NCI-H2029 treated with DMSO at 0.1 percent for 48 hours (cell line): ENCODE data around the gene NF2.
"Not testable (repeated sequence)": the region's sequence is repeated elsewhere in the genome, so short reads cannot be mapped to it uniquely, and the experiment has no call there.

ENCODE experiments used
- DNase-seq: peaks from one replicate; lab custom pipeline; 2025; lab: John Stamatoyannopoulos, UW

Gene NF2

GRCh38 chr22:29603358-29604075 is at the start of gene NF2:
Gene NF2 (plus strand): TSS chr22:29603633. CDS start chr22:29603999, 366 bp downstream.
- DNase-seq = peak; percentile 83

GRCh38 chr22:29555065-29555644 is 48.3 kb upstream of the NF2 start:
- DNase-seq = no peak

- no peak for DNase-seq
These were observed 44.4 kb upstream of the NF2 start for GRCh38 chr22:29559030-29559429.

GRCh38 chr22:29559853-29560252 is 43.6 kb upstream of the NF2 start:
- DNase-seq = no peak

GRCh38 chr22:29563652-29564460 is 39.6 kb upstream of the NF2 start:
- no peak for DNase-seq

- DNase-seq = not testable (repeated sequence)
These were observed 36.9 kb upstream of the NF2 start for GRCh38 chr22:29566513-29566912.

GRCh38 chr22:29567338-29567737 is 36.1 kb upstream of the NF2 start:
- DNase-seq = no peak

- DNase-seq = no peak
These were observed 34.3 kb upstream of the NF2 start for GRCh38 chr22:29569011-29569678.

- DNase-seq = no peak
These were observed 33.0 kb upstream of the NF2 start for GRCh38 chr22:29570456-29570855.

GRCh38 chr22:29570912-29571549 is 32.4 kb upstream of the NF2 start:
- no peak for DNase-seq

GRCh38 chr22:29574762-29575450 is 28.5 kb upstream of the NF2 start:
- DNase-seq = no peak

- DNase-seq = no peak
These were observed 24.8 kb upstream of the NF2 start for GRCh38 chr22:29578462-29579200.

- no peak for DNase-seq
These were observed 23.1 kb upstream of the NF2 start for GRCh38 chr22:29580200-29580810.

- DNase-seq = peak; percentile 33
These were observed 21.6 kb upstream of the NF2 start for GRCh38 chr22:29581799-29582198.

GRCh38 chr22:29584975-29585374 is 18.5 kb upstream of the NF2 start:
- DNase-seq = no peak

- DNase-seq = not testable (repeated sequence)
These were observed 17.2 kb upstream of the NF2 start for GRCh38 chr22:29586193-29586705.

- DNase-seq = no peak
These were observed 15.3 kb upstream of the NF2 start for GRCh38 chr22:29587938-29588699.

GRCh38 chr22:29593923-29594322 is 9.5 kb upstream of the NF2 start:
- no peak for DNase-seq

- DNase-seq = not testable (repeated sequence)
These were observed 9.0 kb upstream of the NF2 start for GRCh38 chr22:29594447-29594846.
